GM19351 (cell line): ENCODE results near the gene ANKLE1.
"Not testable (repeated sequence)": the region's sequence is repeated elsewhere in the genome, so short reads cannot be mapped to it uniquely, and the experiment has no call there.

Experiments used
- ATAC-seq: cut with Tn5 transposase; IDR thresholded peaks from one replicate; pipeline ENCODE4 v1.9.1; 2021; ENCODE audit warnings: mild to moderate bottlenecking, moderate library complexity; ENCODE audit not compliant: unreplicated experiment

ANKLE1 gene

DNA sequence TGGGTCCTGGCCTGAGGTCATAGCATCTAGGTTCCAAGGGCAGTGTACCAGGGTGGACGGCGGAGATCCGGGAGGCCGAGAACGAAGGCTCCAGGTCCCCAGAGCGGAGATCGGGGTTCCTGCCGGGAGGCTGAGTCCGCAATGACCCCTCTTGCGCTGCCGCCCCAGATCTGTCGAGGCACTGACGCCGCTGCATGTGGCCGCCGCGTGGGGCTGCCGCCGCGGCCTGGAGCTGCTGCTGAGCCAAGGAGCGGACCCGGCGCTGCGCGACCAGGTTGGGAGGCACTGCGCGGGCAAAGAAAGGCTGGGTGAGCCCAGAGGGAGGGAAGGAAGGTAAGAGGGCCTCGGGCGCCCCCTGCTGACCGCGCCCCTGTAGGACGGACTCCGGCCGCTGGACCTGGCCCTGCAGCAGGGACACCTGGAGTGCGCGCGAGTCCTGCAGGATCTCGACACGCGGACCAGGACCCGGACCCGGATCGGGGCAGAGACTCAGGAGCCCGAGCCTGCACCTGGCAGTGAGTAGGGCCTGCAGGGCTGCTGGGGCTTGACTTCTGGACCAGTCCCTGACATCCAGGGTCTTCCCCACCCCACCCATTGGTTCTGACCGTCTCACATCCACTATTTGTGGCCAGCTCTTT is 906 bp downstream of the ANKLE1 start:
- peak; percentile 40 for ATAC-seq

DNA sequence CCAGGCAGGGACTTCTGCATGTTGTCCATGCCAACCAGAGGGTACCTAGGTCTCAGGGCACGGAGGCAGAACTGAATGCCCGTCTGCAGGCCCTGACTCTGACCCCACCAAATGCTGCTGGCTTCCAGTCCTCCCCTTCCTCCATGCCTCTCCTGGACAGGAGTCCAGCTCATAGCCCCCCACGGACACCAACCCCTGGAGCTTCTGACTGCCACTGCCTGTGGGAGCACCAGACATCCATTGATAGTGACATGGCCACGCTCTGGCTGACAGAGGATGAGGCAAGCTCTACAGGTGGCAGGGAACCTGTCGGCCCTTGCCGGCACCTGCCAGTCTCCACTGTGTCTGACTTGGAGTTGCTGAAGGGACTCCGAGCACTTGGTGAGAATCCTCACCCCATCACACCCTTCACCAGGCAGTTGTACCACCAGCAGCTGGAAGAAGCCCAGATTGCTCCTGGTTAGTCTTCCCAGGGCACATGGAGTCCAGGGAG is 1.8 kb downstream of the ANKLE1 start:
- no peak for ATAC-seq

DNA sequence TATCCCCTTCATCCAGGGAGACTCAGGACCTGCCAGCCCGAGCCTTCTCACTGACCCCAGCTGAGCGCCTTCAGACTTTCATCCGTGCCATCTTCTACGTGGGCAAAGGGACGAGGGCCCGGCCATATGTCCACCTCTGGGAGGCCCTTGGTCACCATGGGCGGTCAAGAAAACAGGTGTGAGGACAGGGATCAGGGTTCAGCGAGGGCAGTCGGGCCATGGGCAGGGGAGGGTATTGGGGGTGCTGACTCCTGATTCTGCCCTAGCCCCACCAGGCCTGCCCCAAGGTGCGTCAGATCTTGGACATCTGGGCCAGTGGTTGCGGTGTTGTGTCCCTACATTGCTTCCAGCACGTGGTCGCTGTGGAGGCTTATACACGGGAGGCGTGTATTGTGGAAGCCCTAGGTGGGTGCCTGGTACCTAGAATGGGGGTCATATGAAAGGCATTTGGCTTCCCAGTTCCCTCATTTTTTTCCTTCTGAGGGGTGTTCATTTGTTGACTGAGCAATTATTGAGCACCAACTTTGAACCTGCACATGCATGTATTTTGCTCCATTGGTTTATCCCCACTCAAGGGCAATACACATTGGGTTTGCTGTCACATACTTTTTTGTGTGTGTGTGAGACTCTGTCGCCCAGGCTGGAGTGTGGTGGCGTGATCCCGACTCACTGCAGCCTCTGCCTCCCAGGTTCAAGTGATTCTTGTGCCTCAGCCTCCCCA is 3.9 kb downstream of the ANKLE1 start:
- ATAC-seq = no peak

DNA sequence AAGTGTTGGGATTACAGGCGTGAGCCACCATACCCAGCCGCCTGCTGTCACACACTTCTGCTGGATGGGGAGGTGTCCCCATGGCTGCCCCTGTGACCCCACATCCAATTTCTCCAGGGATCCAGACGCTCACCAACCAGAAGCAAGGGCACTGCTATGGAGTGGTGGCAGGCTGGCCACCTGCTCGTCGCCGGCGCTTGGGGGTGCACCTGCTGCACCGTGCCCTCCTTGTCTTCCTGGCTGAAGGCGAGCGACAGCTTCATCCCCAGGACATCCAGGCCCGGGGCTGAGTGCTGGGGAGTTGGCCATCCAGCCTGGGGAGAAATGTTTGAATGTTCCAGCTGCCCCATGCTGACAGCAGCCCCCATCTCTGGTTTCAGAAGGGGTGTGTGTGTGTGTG is 4.6 kb downstream of the ANKLE1 start:
- ATAC-seq = no peak

DNA sequence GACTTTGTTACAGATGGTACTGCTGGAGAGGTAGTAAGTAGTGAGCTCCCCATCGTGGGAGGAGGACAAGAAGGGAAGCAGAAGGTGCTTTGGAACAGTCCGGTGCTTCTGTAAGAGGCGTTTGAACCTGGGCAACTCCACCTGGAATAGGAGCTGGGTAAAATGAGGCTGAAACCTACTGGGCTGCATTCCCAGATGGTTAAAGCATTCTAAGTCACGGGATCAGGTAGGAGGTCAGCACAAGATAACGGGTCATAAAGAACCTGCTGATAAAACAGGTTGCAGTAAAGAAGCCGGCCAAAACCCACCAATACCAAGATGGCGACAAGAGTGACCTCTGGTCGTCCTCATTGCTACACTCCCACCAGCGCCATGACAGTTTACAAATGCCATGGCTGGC is 5.1 kb downstream of the ANKLE1 start:
- no peak for ATAC-seq

DNA sequence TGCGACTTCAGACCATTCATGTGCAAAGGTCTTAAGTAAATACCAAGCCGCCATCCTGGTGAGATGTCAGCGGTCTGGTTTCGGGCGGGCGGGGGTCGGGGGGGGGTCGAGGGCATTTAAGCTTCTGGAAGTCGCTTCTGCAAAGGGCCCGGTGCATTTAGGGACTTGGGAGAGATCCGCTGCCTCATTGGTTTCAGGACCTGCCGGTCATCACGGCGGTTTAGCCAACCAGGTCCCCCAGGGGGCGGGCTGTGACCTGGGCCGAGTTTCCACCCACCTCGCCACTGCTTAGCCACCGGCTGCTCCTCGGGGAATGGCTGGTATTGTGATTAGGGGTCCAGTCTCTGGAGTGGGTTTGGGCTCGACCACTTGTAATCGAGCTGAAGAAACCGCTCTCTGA is 7.8 kb downstream of the ANKLE1 start:
- ATAC-seq = no peak

DNA sequence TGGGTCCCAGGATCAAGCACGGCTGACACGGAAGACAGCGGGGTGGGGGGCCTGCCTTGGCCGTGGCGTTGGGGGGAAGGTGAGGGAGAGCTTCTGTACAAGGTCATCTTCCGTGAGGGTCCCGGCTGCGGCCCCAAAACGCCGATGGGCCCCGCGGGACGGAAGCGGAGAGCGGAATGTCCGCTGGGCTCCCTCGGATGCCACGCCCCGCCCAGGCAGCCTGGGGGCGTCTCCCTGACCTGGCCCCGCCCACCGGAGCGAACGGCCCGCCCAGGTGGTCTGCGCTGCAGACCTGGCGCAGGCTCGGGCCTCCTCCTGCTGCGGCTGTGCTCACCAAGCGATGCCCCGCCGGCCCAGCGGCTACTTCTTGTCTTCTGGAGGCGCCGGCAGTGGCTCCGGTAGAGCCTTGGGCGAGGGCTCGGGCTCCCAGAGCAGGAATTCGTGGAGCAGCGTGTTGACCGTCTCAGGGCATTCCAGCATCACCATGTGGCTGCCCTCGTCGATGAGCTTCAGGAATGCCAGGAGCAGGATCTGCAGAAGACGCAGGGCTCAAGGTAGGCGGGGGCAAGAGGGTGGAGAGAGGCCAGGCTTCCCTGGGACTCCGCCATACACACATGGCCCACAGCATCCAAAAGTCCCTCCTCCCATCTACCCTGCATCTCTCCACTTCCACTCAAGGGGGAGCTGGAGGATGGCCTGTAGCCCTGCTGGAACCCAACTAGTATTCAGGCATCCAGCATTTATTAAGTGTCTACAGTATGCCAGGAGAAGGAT is 10.8 kb downstream of the ANKLE1 start:
- ATAC-seq = peak; percentile 86

DNA sequence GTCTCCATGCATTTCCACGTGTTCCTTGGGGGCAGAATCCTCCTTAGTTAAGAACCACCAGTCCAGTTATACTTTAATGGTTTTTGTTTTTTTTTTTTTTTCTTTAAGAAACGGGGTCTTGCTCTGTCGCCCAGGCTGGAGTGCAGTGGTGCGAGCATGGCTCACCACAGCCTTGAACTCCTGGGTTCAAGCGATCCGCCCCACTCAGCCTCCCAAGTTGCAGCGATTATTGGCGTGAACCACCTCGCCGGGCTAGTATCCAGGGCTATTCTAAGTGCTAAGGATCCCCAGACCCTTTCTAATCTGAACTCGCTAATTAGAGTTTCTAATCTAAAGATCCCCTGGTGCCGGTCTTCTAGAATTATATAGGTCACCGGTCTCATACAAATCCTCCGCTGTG is 11.9 kb downstream of the ANKLE1 start:
- no peak for ATAC-seq

DNA sequence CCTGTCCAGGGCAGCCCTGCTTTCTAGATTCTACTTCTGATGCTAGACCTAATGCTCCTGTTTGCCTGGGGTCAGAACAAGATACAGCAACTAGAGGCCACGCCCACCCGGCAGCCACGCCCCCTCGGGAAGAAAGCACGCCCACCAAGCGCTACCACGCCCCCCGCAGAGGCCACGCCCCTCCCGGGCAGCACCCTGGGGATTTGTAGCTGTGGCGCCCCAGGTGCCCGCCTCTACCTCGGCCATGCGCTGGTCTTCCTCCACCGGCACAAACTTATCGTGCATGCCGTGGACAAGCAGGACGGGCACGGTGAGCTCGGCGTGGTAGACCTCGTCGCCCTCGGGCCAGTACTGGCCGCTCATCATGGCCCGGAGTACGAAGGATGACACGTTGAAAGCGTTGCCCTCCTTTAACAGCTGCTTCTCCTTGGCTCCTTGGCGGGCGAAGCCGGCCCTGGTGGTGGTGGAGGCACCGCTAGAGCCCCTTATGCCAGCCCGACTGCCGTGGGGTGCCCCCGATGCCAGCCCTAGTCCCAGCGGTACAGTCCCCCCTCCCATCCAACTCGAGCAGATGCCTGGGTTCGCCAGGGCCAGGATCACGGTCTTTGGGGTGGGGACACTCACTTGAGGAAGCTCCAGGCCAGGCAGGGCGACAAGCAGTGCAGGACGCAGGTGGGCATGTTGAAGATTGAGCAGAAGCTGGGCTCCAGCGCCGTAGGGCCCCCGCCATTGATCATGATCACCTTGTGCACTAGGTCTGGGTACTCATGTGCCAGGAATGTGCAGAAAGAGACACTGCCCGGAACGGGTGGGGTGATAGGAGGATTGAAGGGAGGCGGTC is 12.6 kb downstream of the ANKLE1 start:
- no peak for ATAC-seq

DNA sequence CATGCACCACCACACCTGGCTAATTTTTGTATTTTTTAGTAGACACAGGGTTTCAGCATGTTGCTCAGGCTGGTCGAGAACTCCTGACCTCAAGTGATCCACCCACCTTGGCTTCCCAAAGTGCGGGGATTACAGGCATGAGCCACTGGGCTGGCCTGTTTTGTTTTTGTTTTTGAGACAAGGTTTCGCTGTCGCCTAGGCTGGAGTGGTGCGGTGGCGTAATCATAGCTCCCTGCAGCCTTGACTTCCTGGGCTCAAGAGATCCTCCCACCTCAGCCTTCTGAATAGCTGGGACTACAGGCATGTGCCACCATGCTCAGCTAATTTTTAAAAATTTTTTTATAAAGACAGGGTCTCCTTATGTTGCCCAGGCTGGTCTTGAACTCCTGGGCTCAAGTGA is 13.8 kb downstream of the ANKLE1 start:
- not testable (repeated sequence) for ATAC-seq

DNA sequence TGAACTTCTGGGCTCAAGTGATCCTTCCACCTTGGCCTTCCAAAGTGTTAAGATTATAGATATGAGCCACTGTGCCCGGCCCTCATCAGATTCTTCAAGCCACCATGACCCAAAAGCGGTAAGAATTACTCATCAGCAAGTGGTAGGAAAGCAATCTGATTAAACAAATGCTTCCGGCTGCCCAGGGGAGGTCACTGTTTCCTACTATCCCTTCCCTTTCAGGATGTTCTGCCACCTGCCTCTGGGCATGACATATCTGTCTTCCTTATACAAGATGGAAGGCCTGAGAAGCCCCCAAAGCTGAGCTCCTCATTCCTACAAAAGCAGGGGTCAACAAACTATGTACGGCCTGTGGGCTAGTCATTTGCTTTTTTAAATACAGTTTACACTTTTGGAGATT is 14.6 kb downstream of the ANKLE1 start:
- ATAC-seq = no peak

DNA sequence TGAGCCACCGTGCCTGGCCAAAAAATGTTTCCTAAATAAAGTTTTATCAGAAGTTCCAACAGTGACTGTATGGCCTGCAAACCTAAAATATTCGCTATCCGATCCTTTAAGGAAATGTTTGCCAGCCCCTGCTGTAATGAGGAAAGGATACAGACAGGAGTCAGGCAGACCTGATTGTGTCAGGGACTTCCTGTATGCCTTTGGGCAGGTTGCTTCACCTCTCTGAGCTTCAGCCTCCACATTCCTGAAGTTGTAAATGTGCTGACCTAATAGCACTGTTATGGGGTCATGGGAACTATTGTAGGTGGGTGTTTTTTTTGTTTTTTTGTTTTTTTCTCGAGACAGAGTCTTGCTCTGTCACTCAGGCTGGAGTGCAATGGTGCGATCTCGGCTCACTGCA is 15.3 kb downstream of the ANKLE1 start:
- ATAC-seq = no peak

DNA sequence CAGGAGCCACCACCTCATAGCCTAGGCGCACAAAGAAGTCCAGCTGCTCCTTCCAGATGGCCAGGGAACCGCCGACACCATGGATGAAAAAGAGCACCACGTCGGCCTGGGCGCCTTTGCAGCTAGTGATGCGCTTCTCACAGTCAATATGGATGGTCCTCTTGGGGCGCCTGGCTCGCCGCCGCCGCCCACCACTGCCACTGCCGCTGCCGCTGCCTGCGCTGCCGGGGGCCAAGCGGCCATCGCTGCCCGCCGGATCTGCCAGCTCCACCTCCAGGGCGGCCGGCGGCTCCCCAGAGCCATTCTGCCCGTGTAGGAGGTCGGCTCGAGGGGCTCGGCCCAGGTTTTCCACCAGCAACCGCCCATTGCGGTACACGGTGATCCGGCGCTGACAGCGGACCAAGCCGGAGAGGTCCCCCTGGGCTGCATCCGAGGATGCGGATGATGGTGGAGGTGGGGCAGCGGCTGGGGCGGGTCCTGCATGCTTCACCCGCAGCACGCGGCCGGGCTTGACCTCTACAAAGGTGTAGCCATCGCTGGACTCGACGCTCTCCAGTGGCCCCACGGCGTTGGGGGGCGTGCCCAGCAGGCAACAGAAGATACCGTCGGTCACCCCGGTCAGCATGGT is 19.4 kb downstream of the ANKLE1 start:
- no peak for ATAC-seq

DNA sequence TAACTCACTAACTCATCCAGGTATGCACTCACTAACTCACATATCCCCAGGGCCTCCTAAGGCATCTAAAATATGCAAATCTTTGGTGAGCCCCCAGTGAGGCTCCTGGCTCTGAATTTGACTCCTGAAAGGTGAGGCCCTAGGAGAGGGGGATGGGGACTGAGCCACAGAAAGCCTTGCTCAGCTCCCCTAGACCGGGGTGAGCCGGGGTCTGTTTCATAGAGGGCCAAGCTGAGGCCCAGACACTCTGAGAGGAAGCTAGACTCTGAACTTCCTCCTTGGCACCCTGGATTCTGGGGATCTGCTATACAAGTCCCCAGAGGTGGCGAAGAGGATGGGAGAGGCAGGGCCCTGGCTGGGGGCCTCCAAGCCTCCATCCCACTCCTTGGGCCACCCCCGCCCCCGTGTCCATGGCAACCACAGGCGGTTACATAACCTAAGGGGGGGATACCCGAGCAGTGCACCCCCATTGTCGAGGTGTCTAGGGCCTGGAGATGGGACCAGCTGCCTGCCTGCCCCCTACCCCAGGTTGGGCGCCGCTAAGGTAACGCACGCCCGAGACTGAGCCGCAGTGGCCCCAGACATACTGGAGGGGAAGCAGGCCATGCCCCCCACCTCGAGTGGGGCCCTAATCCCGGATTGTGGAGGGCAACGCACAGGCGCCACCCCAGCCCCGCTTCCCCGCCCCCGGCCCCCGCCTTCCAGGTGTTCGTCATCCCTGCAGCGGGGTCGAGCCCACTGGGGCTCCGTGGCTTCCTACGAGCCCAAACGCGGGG is 20.9 kb downstream of the ANKLE1 start:
- ATAC-seq = no peak

DNA sequence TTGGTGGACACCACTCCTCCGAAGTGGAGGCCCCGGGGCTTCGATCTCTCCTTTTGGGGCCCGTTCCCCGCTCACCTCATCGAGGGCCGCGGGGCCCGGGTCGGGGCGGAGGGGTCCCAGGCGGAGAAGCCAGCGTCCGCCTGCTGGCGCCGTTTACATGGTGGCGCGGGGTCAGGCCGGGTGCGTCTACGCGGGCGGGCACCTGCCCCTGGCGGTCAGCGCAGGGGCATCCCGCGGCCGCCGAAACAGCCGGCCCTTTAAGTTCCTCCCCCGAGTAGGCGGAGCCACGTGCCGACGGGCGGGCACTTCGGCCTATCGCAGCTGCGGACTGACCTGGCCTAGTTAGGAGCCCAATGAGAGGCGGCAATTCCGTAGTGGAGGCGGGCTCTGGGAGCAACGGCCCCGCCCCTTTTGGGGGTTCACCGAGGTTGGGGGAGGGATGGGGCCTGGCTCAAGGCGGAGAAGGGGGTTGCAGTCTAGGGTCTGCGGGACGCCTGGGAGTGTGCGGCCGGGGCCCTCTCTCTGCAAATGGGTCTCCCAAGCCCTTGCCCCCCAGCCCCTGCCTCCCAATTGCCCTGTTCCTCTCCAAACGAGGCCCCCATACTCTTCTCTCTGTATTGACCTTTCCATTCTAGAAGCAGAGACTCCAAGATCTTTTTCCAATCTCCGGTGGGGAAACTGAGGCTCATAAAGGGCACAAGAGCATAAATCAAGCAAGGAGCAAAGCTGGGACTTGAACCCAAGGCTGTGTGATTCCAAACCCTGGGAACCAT is 21.7 kb downstream of the ANKLE1 start, which contains the start of gene ABHD8:
Gene ABHD8 (minus strand): TSS at position 259 of the 773 bp plus-strand sequence. CDS start 1,809 bp downstream, outside the sequence.
- ATAC-seq = peak; percentile 70

DNA sequence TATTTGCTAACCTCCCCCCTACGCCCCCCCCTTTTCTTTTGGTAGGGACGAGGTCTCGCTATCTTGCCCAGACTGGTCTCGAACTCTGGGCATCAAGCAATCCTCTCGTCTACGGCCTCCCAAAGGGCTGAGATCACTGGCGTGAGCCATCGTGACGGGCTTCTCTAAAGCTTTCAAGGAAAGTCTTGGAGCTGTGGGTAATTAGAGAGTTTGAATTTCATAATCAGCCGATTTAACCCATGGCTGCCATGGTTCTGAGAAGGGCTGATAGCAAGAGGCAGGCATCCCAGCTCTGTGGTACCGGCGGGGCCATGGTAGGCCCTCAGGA is 22.2 kb downstream of the ANKLE1 start:
- no peak for ATAC-seq

DNA sequence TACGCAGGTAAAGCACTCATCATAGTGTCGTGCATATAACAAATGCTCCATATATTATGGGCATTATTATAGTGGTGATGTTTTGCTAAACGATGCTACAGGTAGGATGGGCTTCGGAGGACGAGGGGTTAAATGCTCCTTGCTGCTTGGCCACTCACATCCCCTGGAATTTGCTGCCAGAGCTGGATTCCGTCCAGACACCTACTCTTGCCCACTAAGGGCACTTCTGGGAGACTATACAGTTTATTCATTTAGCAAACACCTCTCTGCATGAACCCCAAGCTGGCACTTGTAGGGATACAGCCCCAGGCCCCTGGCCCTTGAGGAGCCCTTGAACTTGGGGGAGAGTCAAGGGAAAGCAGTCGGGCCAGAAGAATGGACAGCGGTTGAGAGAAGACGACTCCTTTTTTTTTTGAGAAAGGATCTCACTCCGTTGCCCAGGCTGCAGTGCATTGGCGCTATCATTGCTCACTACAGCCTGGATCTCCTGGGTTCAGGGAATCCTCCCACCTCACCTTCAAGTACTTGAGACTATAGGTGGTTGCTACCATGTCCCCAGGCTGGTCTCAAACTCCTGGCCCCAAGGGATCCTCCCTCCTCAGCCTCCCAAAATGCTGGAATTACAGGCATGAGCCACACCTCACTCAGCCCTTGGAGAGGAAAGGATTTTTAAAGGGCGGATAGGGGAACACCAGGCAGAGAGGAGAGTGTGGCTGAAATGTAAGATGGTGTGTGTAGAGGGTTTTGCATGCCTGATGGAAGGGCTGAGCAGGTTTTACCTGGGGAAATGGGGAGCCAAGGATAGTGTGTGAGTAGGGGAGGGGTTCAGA is 22.9 kb downstream of the ANKLE1 start:
- no peak for ATAC-seq

DNA sequence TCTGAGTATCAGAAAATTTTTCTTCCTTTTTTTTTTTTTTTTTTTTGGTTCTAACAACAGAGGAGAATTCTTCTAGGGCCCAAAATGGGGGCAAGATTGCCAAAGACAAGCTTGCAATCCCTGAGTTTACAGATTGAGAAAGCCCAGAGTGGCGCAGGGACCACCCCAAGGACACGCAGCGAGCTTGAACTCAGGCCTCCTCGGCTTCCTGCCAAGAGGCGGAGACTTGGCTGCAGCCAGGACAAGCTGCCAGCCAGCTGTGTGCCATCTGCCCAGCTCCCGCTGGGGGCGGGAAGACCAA is 23.5 kb downstream of the ANKLE1 start:
- ATAC-seq = no peak
